IPS DF 4.7 (cell line): ENCODE data around the gene PTPRD.

ENCODE experiments used
- DNase-seq: peaks from one replicate; pipeline ENCODE4 v3.0.0-alpha.2; 2013; ENCODE audit warnings: low spot score; ENCODE audit errors: extremely low read depth

PTPRD gene

GRCh38 chr9:8653111-8653510, 1959.7 kb downstream of the PTPRD start:
- no peak for DNase-seq

- DNase-seq = no peak
Measured at GRCh38 chr9:8652255-8652654, 1960.5 kb downstream of the PTPRD start.

GRCh38 chr9:8651846-8652215, 1961.0 kb downstream of the PTPRD start:
- DNase-seq = no peak

GRCh38 chr9:8651070-8651845, 1961.5 kb downstream of the PTPRD start:
- no peak for DNase-seq

GRCh38 chr9:8649807-8650206, 1963.0 kb downstream of the PTPRD start:
- DNase-seq = no peak

- no peak for DNase-seq
Measured at GRCh38 chr9:8649160-8649559, 1963.6 kb downstream of the PTPRD start.

- no peak for DNase-seq
Measured at GRCh38 chr9:8648271-8648845, 1964.4 kb downstream of the PTPRD start.

- DNase-seq = no peak
Measured at GRCh38 chr9:8647824-8648223, 1965.0 kb downstream of the PTPRD start.

GRCh38 chr9:8644571-8644970, 1968.2 kb downstream of the PTPRD start:
- DNase-seq = no peak

- DNase-seq = no peak
Measured at GRCh38 chr9:8643896-8644295, 1968.9 kb downstream of the PTPRD start.

GRCh38 chr9:8643464-8643863, 1969.3 kb downstream of the PTPRD start:
- no peak for DNase-seq

GRCh38 chr9:8640761-8641160, 1972.0 kb downstream of the PTPRD start:
- no peak for DNase-seq

GRCh38 chr9:8637626-8638025, 1975.2 kb downstream of the PTPRD start:
- DNase-seq = no peak

GRCh38 chr9:8633784-8634183, 1979.0 kb downstream of the PTPRD start:
- no peak for DNase-seq

GRCh38 chr9:8632493-8632892, 1980.3 kb downstream of the PTPRD start:
- DNase-seq = no peak

- no peak for DNase-seq
Measured at GRCh38 chr9:8628791-8629190, 1984.0 kb downstream of the PTPRD start.

- no peak for DNase-seq
Measured at GRCh38 chr9:8627976-8628679, 1984.7 kb downstream of the PTPRD start.

GRCh38 chr9:8622871-8623270, 1989.9 kb downstream of the PTPRD start:
- no peak for DNase-seq

GRCh38 chr9:8622222-8622802, 1990.5 kb downstream of the PTPRD start:
- no peak for DNase-seq

GRCh38 chr9:8621416-8621815, 1991.4 kb downstream of the PTPRD start:
- no peak for DNase-seq

- no peak for DNase-seq
Measured at GRCh38 chr9:8616414-8616813, 1996.4 kb downstream of the PTPRD start.

- DNase-seq = no peak
Measured at GRCh38 chr9:8614926-8615440, 1997.8 kb downstream of the PTPRD start.
